Heart left ventricle (tissue), 16 donors: Measurements from ENCODE around the gene BAZ2A. TPM values are rescaled to one million over a fixed set of nuclear protein-coding genes. Genes with fewer than 3 reads are reported as not detected.
"Not testable (repeated sequence)": the region's sequence is repeated elsewhere in the genome, so short reads cannot be mapped to it uniquely, and the experiment has no call there.

Source experiments
- ATAC-seq, 4 donors: fragments of 200-7000 bp; cut with Tn5 transposase; one replicate each; pipeline ENCODE4 v1.9.1; 2020 to 2022; ENCODE audit warnings: moderate library complexity in 4 of 4, mild to moderate bottlenecking in 3 of 4, moderate number of reproducible peaks in 1 of 4
- DNase-seq, 5 donors: peaks; one replicate each; pipeline ENCODE4 v3.0.0-alpha.2; 2020
- H3K27ac ChIP-seq, 12 donors: fragments of 200-600 bp; sonication (generic) in 4 of 12; one replicate each; pipeline versions ENCODE4 v1.5.0 to v1.8.0; 2016 to 2022; ENCODE audit warnings: mild to moderate bottlenecking in 2 of 12
- H3K27me3 ChIP-seq, 9 donors: fragments of 200-600 bp; sonication (generic) in 2 of 9; one replicate each; pipeline versions ENCODE4 v1.5.1 to v1.8.0; 2016 to 2022; ENCODE audit warnings: mild to moderate bottlenecking in 3 of 9
- H3K36me3 ChIP-seq, 9 donors: fragments of 200-600 bp; sonication (generic) in 2 of 9; one replicate each; pipeline versions ENCODE4 v1.5.0 to v1.8.0; 2018 to 2022; ENCODE audit warnings: mild to moderate bottlenecking in 2 of 9
- H3K4me1 ChIP-seq, 12 donors: fragments of 200-600 bp; sonication (generic) in 4 of 12; one replicate each; pipeline versions ENCODE4 v1.5.0 to v1.8.0; 2016 to 2022; ENCODE audit warnings: mild to moderate bottlenecking in 3 of 12
- H3K4me3 ChIP-seq, 12 donors: fragments of 200-600 bp; sonication (generic) in 4 of 12; one replicate each; pipeline versions ENCODE4 v1.5.0 to v1.8.0; 2017 to 2022; ENCODE audit warnings: mild to moderate bottlenecking in 9 of 12, moderate library complexity in 4 of 12
- H3K9me3 ChIP-seq, 12 donors: fragments of 200-600 bp; sonication (generic) in 4 of 12; one replicate each; pipeline versions ENCODE4 v1.5.0 to v1.8.0; 2016 to 2022; ENCODE audit warnings: mild to moderate bottlenecking in 1 of 12
- CTCF ChIP-seq, 12 donors: fragments of 200-600 bp; sonication (generic) in 4 of 12; IDR thresholded peaks; one replicate each; pipeline versions ENCODE4 v1.5.0 to v1.8.0; 2018 to 2022; ENCODE audit warnings: antibody characterized with exemption in 12 of 12, mild to moderate bottlenecking in 5 of 12
- POLR2A ChIP-seq, 2 donors: fragments of 450-650 bp; IDR thresholded peaks; one replicate each; pipeline ENCODE4 v1.6.1; 2017; ENCODE audit warnings: antibody characterized with exemption in 2 of 2, mild to moderate bottlenecking in 2 of 2, moderate library complexity in 2 of 2
- WGBS, 4 donors: extraction: QIAGEN DNeasy Blood & Tissue Kit in 2 of 4; methylation state at CpG; one replicate each; pipeline versions ENCODE4 v1.1.5 to v1.1.7; 2013 to 2018; 5-methylcytosine and 5-hydroxymethylcytosine counted together
- intact Hi-C, 10 donors: fragments of 100-400 bp; cut with DNase I; formaldehyde crosslinking; loops; one replicate each; pipeline versions ENCODE4 v1.11.1 to v1.14.2; 2022
- polyA plus RNA-seq, 2 donors: library from polyadenylated mRNA; stranded (reverse); fragments of 200-250 nt; gene quantifications; one replicate each; pipeline ENCODE4 v1.2.3, GENCODE V29; 2013
- total RNA-seq, 9 donors: library from RNA; depleted of rRNA in 2 of 9; stranded (reverse); fragments of >200 nt in 2 of 9; fragmentation: NEBNext Ultra II Directional in 3 of 9; extraction: Animal tissue kit (Norgen Biotek cat#: 25700) in 3 of 9; gene quantifications; one replicate each; pipeline versions ENCODE4 v1.1.0 to v1.2.4, GENCODE V29; 2016 to 2023
- donor health status: ischemic (EF 13 %, LVEDD 7.1; RV severe dilation, severe dysfunction).
- donor health status: healthy with polysubstance abuse.
- donor health status: DM: no; HTN: yes; CAD: no.
- donor health status: DM: no; HTN: no; CAD: no.
- donor health status: ischemic (EF 25% LVEDD 6.9; RV normal size, moderate dysfunction).
- donor health status: ischemic (EF 25% LVEDD 5.7; RV mildly dilated, moderate dysfunction).
- donor health status: healthy.
- donor health status: DM: yes; HTN: yes; CAD: no.
- donor health status: ischemic (EF 35%, LVEDD 5.7; RV mildly dilated, moderate dysfunction).
- donor health status: nonischemic (EF 11% LVEDD 7.7; RV severe dilation, severe dysfunction).
- donor health status: DM: yes; HTN: yes; CAD: no.
- donor health status: PGD.
- donor health status: ischemic (EF 29% LVEDD 5.4; RV normal size, mild dysfunction).
- donor health status: nonischemic (EF 23%, LVEDD 6.1; RV moderate dilation, normal function).

Gene BAZ2A
- total and polyA plus RNA-seq, 11 donors: 25.2 to 71.5 (median 36.4) TPM

- WGBS, 4 donors: 92 to 95% (median 94%) methylated on average over 7 of the region's 7 CpGs
- DNase-seq: no peak
- TF ChIP-seq POLR2A (IDR thresholded peaks at IDR 0.05) (no peak), CTCF (IDR thresholded peaks at IDR 0.05) (no peak)
- no peaks in the 10 kb centered on the region for H3K4me1 ChIP-seq
- no peak for ATAC-seq
- no peak overlapping the region for H3K4me3 ChIP-seq
- H3K27me3 ChIP-seq: no peaks in the 10 kb centered on the region
- H3K9me3 ChIP-seq: no peaks in the 10 kb centered on the region
- H3K27ac ChIP-seq: no peak overlapping the region
- peaks cover 0 to 54% (median 44%) of the 10 kb centered on the region in 9 donors for H3K36me3 ChIP-seq
- intact Hi-C loops: no loop called here
Measured at GRCh38 chr12:56661560-56661959, 31.4 kb upstream of the BAZ2A start.

GRCh38 chr12:56658921-56659320, 28.8 kb upstream of the BAZ2A start:
- ATAC-seq: no peak
- 87 to 94% (median 90%) methylated on average over 1 of the region's 1 CpG for WGBS, 4 donors

GRCh38 chr12:56657416-56658379, 27.6 kb upstream of the BAZ2A start:
- Histone ChIP-seq H3K27me3 (no peaks in the 10 kb centered on the region), H3K36me3 (peaks cover 0 to 15% (median 5%) of the 10 kb centered on the region in 9 donors), H3K4me1 (no peaks in the 10 kb centered on the region), H3K9me3 (peaks cover 0 to 19% (median 6%) of the 10 kb centered on the region in 12 donors), H3K27ac (no peak overlapping the region), H3K4me3 (no peak overlapping the region)
- ATAC-seq (no peak), DNase-seq (no peak)
- 89 to 97% (median 94%) methylated on average over 7 of the region's 7 CpGs for WGBS, 4 donors
- intact Hi-C loops: no loop called here
- TF ChIP-seq POLR2A (IDR thresholded peaks at IDR 0.05) (no peak), CTCF (IDR thresholded peaks at IDR 0.05) (no peak)

More at GRCh38 chr12:56658921-56659320, 28.8 kb upstream of the BAZ2A start:
- peaks cover 0 to 11% (median 2%) of the 10 kb centered on the region in 12 donors for H3K9me3 ChIP-seq
- no peaks in the 10 kb centered on the region for H3K27me3 ChIP-seq
- H3K36me3 ChIP-seq: peaks cover 0 to 27% (median 18%) of the 10 kb centered on the region in 9 donors
- H3K4me1 ChIP-seq: no peaks in the 10 kb centered on the region
- H3K27ac ChIP-seq: no peak overlapping the region
- H3K4me3 ChIP-seq: no peak overlapping the region
- intact Hi-C loops: no loop called here
- DNase-seq: no peak
- TF ChIP-seq POLR2A (IDR thresholded peaks at IDR 0.05) (no peak), CTCF (IDR thresholded peaks at IDR 0.05) (no peak)

GRCh38 chr12:56653781-56654180, 23.7 kb upstream of the BAZ2A start:
- ATAC-seq, H3K4me1 ChIP-seq, intact Hi-C loops, DNase-seq, H3K27me3 ChIP-seq, H3K4me3 ChIP-seq, H3K36me3 ChIP-seq, H3K27ac ChIP-seq: not testable (repeated sequence)
- peaks cover 0 to 19% (median 6%) of the 10 kb centered on the region in 12 donors for H3K9me3 ChIP-seq
- 78 to 89% (median 83%) methylated on average over 5 of the region's 5 CpGs for WGBS, 4 donors

GRCh38 chr12:56648023-56648422, 17.9 kb upstream of the BAZ2A start:
- Histone ChIP-seq H3K36me3 (peaks cover 0 to 21% (median 18%) of the 10 kb centered on the region in 9 donors), H3K4me1 (peaks cover 0 to 27% (median 23%) of the 10 kb centered on the region in 12 donors)
- H3K27ac ChIP-seq, H3K9me3 ChIP-seq, DNase-seq, H3K27me3 ChIP-seq, ATAC-seq, H3K4me3 ChIP-seq: not testable (repeated sequence)
- WGBS, 4 donors: 87 to 97% (median 93%) methylated on average over 9 of the region's 9 CpGs
- intact Hi-C loops: loop anchor here in 7 of 10 donors (5.0 to 10.0 kb wide), 4 partner anchors 34 to 77 kb away; partner anchors contain the start of genes NACA (in 3 of the 7) and PTGES3 (in 2 of the 7)
